ENCODE data around the gene PRR3.

GRCh38 chr6:30554404-30554803 is 2.7 kb upstream of the PRR3 start:
- no peak for TF ChIP-seq CTCF (conservative IDR thresholded peaks at IDR 0.05; ENCODE audit: low read depth, low read length)
- TF ChIP-seq RFX5 (IDR thresholded peaks at IDR 0.05; ENCODE audit: low read depth, low read length), result no peak
- no peak for TF ChIP-seq MAFK (IDR thresholded peaks at IDR 0.05; ENCODE audit: low read depth, low read length)
- no peak for TF ChIP-seq RAD21 (IDR thresholded peaks at IDR 0.05; ENCODE audit: low read length)
- no peak for TF ChIP-seq CEBPB (IDR thresholded peaks at IDR 0.05; ENCODE audit: low read depth, low read length)
- TF ChIP-seq MXI1 (IDR thresholded peaks at IDR 0.05; ENCODE audit: borderline replicate concordance, low read depth, low read length), result no peak
- no peak for TF ChIP-seq POLR2A (IDR thresholded peaks at IDR 0.05; ENCODE audit: low read depth, low read length)
- no peak for TF ChIP-seq BHLHE40 (IDR thresholded peaks at IDR 0.05; ENCODE audit: low read depth, low read length)
- TF ChIP-seq FOS (IDR thresholded peaks at IDR 0.05; ENCODE audit: low read depth, low read length), result no peak
- no peak for TF ChIP-seq CHD1 (IDR thresholded peaks at IDR 0.05; ENCODE audit: low read depth, low read length)
- TF ChIP-seq MAZ (IDR thresholded peaks at IDR 0.05; ENCODE audit: borderline replicate concordance, low read depth, low read length), result no peak
- no peak for TF ChIP-seq ELK1 (IDR thresholded peaks at IDR 0.05; ENCODE audit: borderline replicate concordance, low read depth, low read length)
- TF ChIP-seq SMC3 (IDR thresholded peaks at IDR 0.05; ENCODE audit: low read depth, low read length), result no peak
- TF ChIP-seq USF2 (IDR thresholded peaks at IDR 0.05; ENCODE audit: low read depth, low read length), result no peak
